Smooth muscle cell (in vitro differentiated cells): ENCODE measurements around the gene CDC42EP4. TPM values are rescaled to one million over a fixed set of nuclear protein-coding genes. Genes with fewer than 3 reads are reported as not detected.
A peak's percentile ranks its signal among the peaks of the same experiment; 100 is the strongest.

Experiments
- DNase-seq: peaks from one replicate; lab custom pipeline; 2025; ENCODE audit not compliant: unreplicated experiment; lab: John Stamatoyannopoulos, UW
- H2AFZ ChIP-seq: fragments of 200-600 bp; sonication (generic); 2 replicates; pipeline ENCODE4 v1.6.0; 2016; ENCODE audit warnings: antibody characterized with exemption, low read depth, mild to moderate bottlenecking
- H3F3A ChIP-seq: fragments of 200-600 bp; sonication (generic); 2 replicates; pipeline ENCODE4 v1.6.0; 2017; ENCODE audit warnings: antibody characterized with exemption, low read depth
- H3K27ac ChIP-seq: fragments of 200-600 bp; sonication (generic); 2 replicates; pipeline ENCODE4 v1.5.1; 2016; ENCODE audit warnings: low read depth, mild to moderate bottlenecking
- H3K27me3 ChIP-seq: fragments of 200-600 bp; sonication (generic); 2 replicates; pipeline ENCODE4 v1.6.1; 2016; ENCODE audit warnings: low read depth, mild to moderate bottlenecking
- H3K36me3 ChIP-seq: fragments of 200-600 bp; sonication (generic); 2 replicates; pipeline ENCODE4 v1.5.1; 2016; ENCODE audit warnings: low read depth
- H3K4me1 ChIP-seq: fragments of 200-600 bp; sonication (generic); 2 replicates; pipeline ENCODE4 v1.5.1; 2016; ENCODE audit warnings: low read depth
- H3K4me2 ChIP-seq: fragments of 200-600 bp; sonication (generic); 2 replicates; pipeline ENCODE4 v1.6.0; 2016; ENCODE audit warnings: mild to moderate bottlenecking
- H3K4me3 ChIP-seq: fragments of 200-600 bp; sonication (generic); 2 replicates; pipeline ENCODE4 v1.5.1; 2016; ENCODE audit warnings: mild to moderate bottlenecking
- H3K79me2 ChIP-seq: fragments of 200-600 bp; sonication (generic); 2 replicates; pipeline ENCODE4 v1.6.0; 2016; ENCODE audit warnings: low read depth, mild to moderate bottlenecking
- H3K9ac ChIP-seq: fragments of 200-600 bp; sonication (generic); 2 replicates; pipeline ENCODE4 v1.6.0; 2016; ENCODE audit warnings: low read depth
- H3K9me3 ChIP-seq: fragments of 200-600 bp; sonication (generic); replicated peaks from 2 replicates; pipeline ENCODE4 v1.5.1; 2016; ENCODE audit warnings: low read depth
- H4K20me1 ChIP-seq: fragments of 200-600 bp; sonication (generic); 2 replicates; pipeline ENCODE4 v1.6.0; 2016; ENCODE audit warnings: low read depth
- CTCF ChIP-seq: fragments of 200-600 bp; sonication (generic); IDR thresholded peaks from 2 replicates; pipeline ENCODE4 v1.5.1; 2017; ENCODE audit warnings: borderline replicate concordance, mild to moderate bottlenecking, antibody characterized with exemption; ENCODE audit not compliant: insufficient read depth, poor library complexity, severe bottlenecking
- WGBS: methylation state at CpG from one replicate; pipeline ENCODE4 v1.1.7; 2016; ENCODE audit warnings: low lambda C conversion rate; 5-methylcytosine and 5-hydroxymethylcytosine counted together
- polyA plus RNA-seq: library from polyadenylated mRNA; unstranded; fragments of >200 nt; fragmentation: Nextera tagmentation; extraction: Ambion mirVana; gene quantifications from 2 replicates; pipeline ENCODE4 v1.2.1, GENCODE V29; 2016
- total RNA-seq: library from RNA; depleted of rRNA; stranded (reverse); fragments of >200 nt; gene quantifications from 2 replicates; pipeline ENCODE4 v1.2.3, GENCODE V29; 2014

The CDC42EP4 gene
- total and polyA plus RNA-seq, 2 experiments from 2014 or later = 15.1 to 21.4 TPM

- TF ChIP-seq CTCF = no peak
- H3K9ac ChIP-seq = peak overlapping the region; percentile 83
- peaks cover 34% of the 10 kb centered on the region for H3K4me1 ChIP-seq
- H3K36me3 ChIP-seq = no peaks in the 10 kb centered on the region
- H3K79me2 ChIP-seq = no peaks in the 10 kb centered on the region
- no peak overlapping the region for H2AFZ ChIP-seq
- H3K9me3 ChIP-seq = no peaks in the 10 kb centered on the region
- H3F3A ChIP-seq = peaks cover 2% of the 10 kb centered on the region
- no peak for DNase-seq
- peak overlapping the region; percentile 80 for H3K4me2 ChIP-seq
- peak overlapping the region; percentile 17 for H3K4me3 ChIP-seq
- H3K27me3 ChIP-seq = no peaks in the 10 kb centered on the region
- 10% methylated on average over 7 of the region's 7 CpGs for WGBS
- no peaks in the 10 kb centered on the region for H4K20me1 ChIP-seq
- H3K27ac ChIP-seq = peak overlapping the region; percentile 97
These were observed 30.9 kb upstream of the CDC42EP4 start for GRCh38 chr17:73342541-73343167.

- H2AFZ ChIP-seq = no peak overlapping the region
- no peaks in the 10 kb centered on the region for H3K9me3 ChIP-seq
- peak overlapping the region; percentile 97 for H3K27ac ChIP-seq
- H3K4me3 ChIP-seq = no peak overlapping the region
- peak overlapping the region; percentile 80 for H3K4me2 ChIP-seq
- H3F3A ChIP-seq = peaks cover 2% of the 10 kb centered on the region
- H3K36me3 ChIP-seq = no peaks in the 10 kb centered on the region
- no peaks in the 10 kb centered on the region for H4K20me1 ChIP-seq
- DNase-seq = peak; percentile 27
- H3K27me3 ChIP-seq = no peaks in the 10 kb centered on the region
- H3K9ac ChIP-seq = peak overlapping the region; percentile 83
- TF ChIP-seq CTCF = no peak
- 49% methylated on average over 11 of the region's 12 CpGs for WGBS
- H3K79me2 ChIP-seq = no peaks in the 10 kb centered on the region
- peaks cover 34% of the 10 kb centered on the region for H3K4me1 ChIP-seq
These were observed 30.3 kb upstream of the CDC42EP4 start for GRCh38 chr17:73342050-73342522.

- whole genome bisulfite sequencing = 57% methylated on average over 15 of the region's 15 CpGs
- no peaks in the 10 kb centered on the region for H3K9me3 ChIP-seq
- peaks cover 34% of the 10 kb centered on the region for H3K4me1 ChIP-seq
- no peak overlapping the region for H3K4me3 ChIP-seq
- no peak overlapping the region for H2AFZ ChIP-seq
- peaks cover 2% of the 10 kb centered on the region for H3F3A ChIP-seq
- H4K20me1 ChIP-seq = no peaks in the 10 kb centered on the region
- H3K27ac ChIP-seq = peak overlapping the region; percentile 97
- H3K36me3 ChIP-seq = no peaks in the 10 kb centered on the region
- TF ChIP-seq CTCF = no peak
- H3K4me2 ChIP-seq = no peak overlapping the region
- H3K27me3 ChIP-seq = no peaks in the 10 kb centered on the region
- H3K9ac ChIP-seq = peak overlapping the region; percentile 76
- H3K79me2 ChIP-seq = no peaks in the 10 kb centered on the region
- DNase-seq = no peak
These were observed 29.7 kb upstream of the CDC42EP4 start for GRCh38 chr17:73341350-73342049.
